Small intestine (tissue), 7 donors: ENCODE measurements around the gene SPTLC2. TPM values are rescaled to one million over a fixed set of nuclear protein-coding genes. Genes with fewer than 3 reads are reported as not detected.
"Not testable (repeated sequence)": the region's sequence is repeated elsewhere in the genome, so short reads cannot be mapped to it uniquely, and the experiment has no call there.

ENCODE experiments used
- DNase-seq, 2 donors: peaks; one replicate each; pipeline versions ENCODE4 v3.0.0 to v3.0.0-alpha.2; 2013
- FAIRE-seq: peaks from 2 replicates; lab custom pipeline; 2012; peaks lifted over from hg19 to GRCh38; lab: Jason Lieb, UNC
- H3K27ac ChIP-seq, 3 donors: one replicate each; pipeline ENCODE4 v1.5.1; 2013; ENCODE audit warnings: low read length in 2 of 3, mild to moderate bottlenecking in 2 of 3, control low read depth in 1 of 3, inconsistent platforms in 1 of 3, low read depth in 1 of 3, moderate library complexity in 1 of 3
- H3K27me3 ChIP-seq, 3 donors: one replicate each; pipeline ENCODE4 v1.6.1; 2013; ENCODE audit warnings: low read length in 3 of 3, inconsistent platforms in 1 of 3; ENCODE audit not compliant: control insufficient read depth in 3 of 3, insufficient read depth in 3 of 3
- H3K36me3 ChIP-seq, 3 donors: one replicate each; pipeline ENCODE4 v1.6.1; 2013; ENCODE audit warnings: low read length in 3 of 3, inconsistent platforms in 1 of 3, low read depth in 1 of 3, mild to moderate bottlenecking in 1 of 3, moderate library complexity in 1 of 3; ENCODE audit not compliant: control insufficient read depth in 3 of 3, insufficient read depth in 2 of 3
- H3K4me1 ChIP-seq, 3 donors: one replicate each; pipeline ENCODE4 v1.6.1; 2013; ENCODE audit warnings: low read length in 2 of 3, inconsistent platforms in 1 of 3, low read depth in 1 of 3, mild to moderate bottlenecking in 1 of 3, moderate library complexity in 1 of 3; ENCODE audit not compliant: control insufficient read depth in 3 of 3, insufficient read depth in 2 of 3
- H3K4me3 ChIP-seq, 3 donors: one replicate each; pipeline ENCODE4 v1.5.1; 2013; ENCODE audit warnings: low read length in 3 of 3, control low read depth in 1 of 3, inconsistent platforms in 1 of 3, low read depth in 1 of 3, mild to moderate bottlenecking in 1 of 3, moderate library complexity in 1 of 3
- H3K9me3 ChIP-seq, 2 donors: one replicate each; pipeline ENCODE4 v1.6.1; 2013; ENCODE audit warnings: low read depth in 1 of 2, low read length in 1 of 2; ENCODE audit not compliant: control insufficient read depth in 2 of 2, insufficient read depth in 1 of 2
- WGBS, 3 donors: extraction: QIAGEN DNeasy Blood & Tissue Kit; methylation state at CpG; one replicate each; pipeline ENCODE4 v1.1.7; 2013; 5-methylcytosine and 5-hydroxymethylcytosine counted together
- polyA plus RNA-seq, 4 donors: library from polyadenylated mRNA; stranded (reverse) in 3 of 4; unstranded in 1 of 4; fragments of 200-250 nt in 3 of 4; fragments of 120-200 nt in 1 of 4; gene quantifications; one replicate each; pipeline versions ENCODE4 v1.2.1 to v1.2.3, GENCODE V29; 2013
- donor health status: healthy with polysubstance abuse.
- donor health status: control.
- donor health status: control.
- donor health status: Bipolar disorder and iron deficiency.
- donor health status: healthy.

The SPTLC2 gene
- polyA plus RNA-seq, 4 donors = 5.9 to 27.5 (median 15.2) TPM

GRCh38 chr14:77640756-77641533 is 24.5 kb upstream of the SPTLC2 start:
- Histone ChIP-seq H3K4me1 (peaks cover 0 to 5% (median 4%) of the 10 kb centered on the region in 3 donors), H3K36me3 (no peaks in the 10 kb centered on the region), H3K27ac (peak overlapping the region in 1 of 3 donors; percentile 70), H3K9me3 (no peaks in the 10 kb centered on the region), H3K27me3 (peaks cover 0 to 14% (median 0%) of the 10 kb centered on the region in 3 donors), H3K4me3 (no peak overlapping the region)
- 67 to 73% (median 68%) methylated on average over 16 of the region's 16 CpGs for WGBS, 3 donors
- FAIRE-seq (no peak), DNase-seq (no peak)

DNA sequence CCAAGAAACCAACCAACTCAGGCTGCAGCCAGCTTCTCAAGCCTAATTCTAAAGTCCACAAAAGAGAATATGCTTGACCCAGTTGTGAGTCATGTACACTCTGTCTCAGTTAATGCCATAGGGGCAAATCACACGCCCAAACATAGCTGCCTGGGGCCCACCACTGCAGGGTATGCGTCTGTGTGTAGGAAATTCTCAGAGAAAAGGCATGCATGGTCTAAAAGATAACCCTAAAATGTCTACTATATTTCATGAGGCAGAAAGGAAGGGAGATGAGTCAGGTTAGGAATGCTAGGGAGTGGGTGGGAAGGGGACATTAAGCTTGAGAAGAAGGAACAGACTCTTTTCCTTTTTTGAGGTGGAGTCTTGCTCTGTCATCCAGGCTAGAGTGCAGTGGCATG is 22.3 kb upstream of the SPTLC2 start:
- Histone ChIP-seq H3K36me3 (no peaks in the 10 kb centered on the region), H3K4me3 (no peak overlapping the region), H3K4me1 (peaks cover 0 to 5% (median 4%) of the 10 kb centered on the region in 3 donors), H3K27ac (no peak overlapping the region), H3K9me3 (peaks cover 0 to 9% of the 10 kb centered on the region in 2 donors), H3K27me3 (peaks cover 0 to 13% (median 0%) of the 10 kb centered on the region in 3 donors)
- no peak for FAIRE-seq
- WGBS, 3 donors = 23 to 56% (median 30%) methylated on average over 2 of the region's 2 CpGs
- peak; percentile 55 to 75 for DNase-seq

GRCh38 chr14:77635869-77636268 is 19.4 kb upstream of the SPTLC2 start:
- 69 to 78% (median 72%) methylated on average over 4 of the region's 4 CpGs for WGBS, 3 donors
- not testable (repeated sequence) for H3K27ac ChIP-seq, H3K36me3 ChIP-seq, FAIRE-seq, H3K4me1 ChIP-seq, DNase-seq, H3K4me3 ChIP-seq, H3K27me3 ChIP-seq
- peaks cover 0 to 20% of the 10 kb centered on the region in 2 donors for H3K9me3 ChIP-seq

- H3K27me3 ChIP-seq, H3K36me3 ChIP-seq, H3K4me1 ChIP-seq, H3K27ac ChIP-seq, DNase-seq, H3K4me3 ChIP-seq, FAIRE-seq: not testable (repeated sequence)
- H3K9me3 ChIP-seq = peaks cover 0 to 20% of the 10 kb centered on the region in 2 donors
- WGBS, 3 donors = 86 to 88% (median 86%) methylated on average over 8 of the region's 8 CpGs
Observed at GRCh38 chr14:77635466-77635865, 19.0 kb upstream of the SPTLC2 start.

DNA sequence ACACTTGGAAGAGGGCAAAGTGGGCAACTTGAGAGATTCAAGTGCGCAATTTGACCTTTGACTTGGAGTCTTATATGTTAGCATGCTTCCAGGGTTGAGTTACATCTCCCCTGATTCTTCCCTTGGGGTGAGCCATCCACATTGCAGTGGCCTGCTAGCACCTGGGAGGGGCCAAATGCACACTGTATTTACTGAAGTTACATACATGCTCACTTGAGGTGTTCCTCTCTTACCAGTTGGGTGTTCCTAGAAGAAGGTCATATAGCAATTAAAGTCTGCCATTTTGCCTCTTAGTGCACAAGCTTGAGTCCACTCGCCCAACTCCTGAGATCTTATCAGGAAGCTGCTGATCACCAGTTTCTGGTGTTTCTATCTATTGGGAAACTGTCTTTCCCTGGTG is 13.7 kb upstream of the SPTLC2 start:
- no peak for FAIRE-seq
- no peaks in the 10 kb centered on the region for H3K27me3 ChIP-seq
- H3K4me3 ChIP-seq = no peak overlapping the region
- DNase-seq = no peak
- H3K4me1 ChIP-seq = no peaks in the 10 kb centered on the region
- WGBS, 3 donors = 65 to 97% (median 80%) methylated on average over 2 of the region's 2 CpGs
- H3K9me3 ChIP-seq = peaks cover 0 to 19% of the 10 kb centered on the region in 2 donors
- no peak overlapping the region for H3K27ac ChIP-seq
- no peaks in the 10 kb centered on the region for H3K36me3 ChIP-seq

DNA sequence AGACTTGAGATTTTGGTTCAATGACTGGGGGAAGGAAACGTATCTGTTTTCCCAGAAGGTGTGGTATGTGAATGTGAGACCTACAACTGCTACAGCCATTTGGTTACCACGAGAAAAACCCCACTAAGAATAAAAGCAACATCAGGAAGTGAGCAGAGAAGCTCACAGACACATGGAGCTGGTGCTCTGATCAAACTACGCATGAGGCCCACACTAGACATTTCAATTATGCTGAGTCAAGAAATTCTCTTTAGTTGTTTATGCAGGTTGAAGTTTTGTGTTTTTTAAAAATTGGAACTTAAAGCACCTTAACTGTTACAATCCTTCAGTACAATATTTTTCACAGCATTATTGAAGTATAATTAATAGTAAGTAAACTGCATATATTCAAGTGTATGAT is 8.9 kb upstream of the SPTLC2 start:
- no peak for DNase-seq
- FAIRE-seq = no peak
- no peak overlapping the region for H3K4me3 ChIP-seq
- no peaks in the 10 kb centered on the region for H3K9me3 ChIP-seq
- peaks cover 0 to 9% (median 4%) of the 10 kb centered on the region in 3 donors for H3K4me1 ChIP-seq
- 69 to 85% (median 76%) methylated on average over 3 of the region's 3 CpGs for WGBS, 3 donors
- H3K27me3 ChIP-seq = no peaks in the 10 kb centered on the region
- H3K27ac ChIP-seq = no peak overlapping the region
- H3K36me3 ChIP-seq = no peaks in the 10 kb centered on the region

- H3K4me3 ChIP-seq = no peak overlapping the region
- WGBS, 3 donors = 82 to 90% (median 83%) methylated on average over 1 of the region's 1 CpG
- peak overlapping the region in 2 of 3 donors; percentile 21 to 37 for H3K27ac ChIP-seq
- no peaks in the 10 kb centered on the region for H3K9me3 ChIP-seq
- no peaks in the 10 kb centered on the region for H3K27me3 ChIP-seq
- no peak for FAIRE-seq
- no peak for DNase-seq
- H3K4me1 ChIP-seq = peaks cover 0 to 9% (median 4%) of the 10 kb centered on the region in 3 donors
- H3K36me3 ChIP-seq = no peaks in the 10 kb centered on the region
Observed at GRCh38 chr14:77623201-77623600, 6.8 kb upstream of the SPTLC2 start.

DNA sequence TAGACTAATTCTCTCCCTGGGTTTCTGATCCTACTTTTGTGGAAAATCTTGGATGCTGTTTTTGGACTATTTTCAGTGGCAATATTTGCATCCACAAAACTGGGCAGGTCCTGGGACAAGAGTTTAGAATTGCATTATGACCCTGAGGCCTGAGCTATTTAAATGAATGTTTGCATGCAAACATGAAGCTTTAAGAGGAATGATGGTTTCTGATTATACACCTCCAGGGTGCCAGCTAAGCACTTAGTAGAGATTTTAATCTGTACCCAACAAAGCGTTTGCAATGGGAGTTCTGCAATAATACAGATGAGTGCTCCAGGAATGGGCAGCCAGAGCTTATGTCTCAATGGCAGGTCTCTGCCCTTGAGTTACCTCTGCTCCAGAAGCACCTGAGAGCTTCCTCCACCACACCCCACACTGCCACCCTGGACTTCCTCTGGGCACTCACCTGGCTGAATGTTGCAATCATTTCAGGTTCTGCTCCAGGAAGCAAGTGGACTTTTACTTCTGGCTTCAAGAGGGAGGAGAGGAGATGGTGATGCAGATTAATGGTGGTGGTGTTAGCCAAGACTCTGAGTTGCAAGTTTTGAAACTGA is 6.0 kb upstream of the SPTLC2 start:
- no peak for FAIRE-seq
- Histone ChIP-seq H3K9me3 (no peaks in the 10 kb centered on the region), H3K27me3 (no peaks in the 10 kb centered on the region), H3K4me1 (peaks cover 0 to 9% (median 4%) of the 10 kb centered on the region in 3 donors), H3K4me3 (no peak overlapping the region), H3K36me3 (no peaks in the 10 kb centered on the region), H3K27ac (peak overlapping the region in 1 of 3 donors; percentile 48)
- WGBS, 3 donors = 7 to 26% (median 18%) methylated on average over 1 of the region's 1 CpG
- peak; percentile 88 to 98 for DNase-seq
